SK-N-SH treated with all-trans-retinoic acid at 6 μM for 48 hours (cell line): Measurements from ENCODE around the gene SLC22A12.

ENCODE experiments used
- ATAC-seq: fragments of 200-7000 bp; cut with Tn5 transposase; 3 replicates; pipeline ENCODE4 v1.9.1; 2020; ENCODE audit warnings: mild to moderate bottlenecking, moderate library complexity
- ARNTL ChIP-seq: fragments of 450-650 bp; formaldehyde crosslinking; IDR thresholded peaks from 2 replicates; pipeline ENCODE4 v1.5.0; 2020; ENCODE audit warnings: low read depth, mild to moderate bottlenecking, moderate library complexity, borderline replicate concordance
- BACH2 ChIP-seq: fragments of 250-450 bp; sonication (Bioruptor Pico); IDR thresholded peaks from 2 replicates; pipeline ENCODE4 v1.9.0; 2021; ENCODE audit warnings: mild to moderate bottlenecking, borderline replicate concordance
- CSRNP3 ChIP-seq: fragments of 250-450 bp; sonication (Bioruptor Pico); IDR thresholded peaks from 2 replicates; pipeline ENCODE4 v1.5.1; 2021; ENCODE audit warnings: mild to moderate bottlenecking, moderate library complexity
- GLIS3 ChIP-seq: fragments of 250-450 bp; sonication (Bioruptor Pico); IDR thresholded peaks from 2 replicates; pipeline ENCODE4 v1.5.0; 2020; ENCODE audit warnings: mild to moderate bottlenecking, moderate library complexity
- ISL1 ChIP-seq: fragments of 250-450 bp; sonication (Bioruptor Pico); IDR thresholded peaks from 2 replicates; pipeline ENCODE4 v2.1.2; 2022; ENCODE audit warnings: mild to moderate bottlenecking, moderate library complexity
- OSR1 ChIP-seq: fragments of 250-450 bp; sonication (Bioruptor Pico); IDR thresholded peaks from 2 replicates; pipeline ENCODE4 v1.8.0; 2022; ENCODE audit warnings: moderate library complexity, mild to moderate bottlenecking, inconsistent platforms
- PATZ1 ChIP-seq: fragments of 250-450 bp; sonication (Bioruptor Pico); IDR thresholded peaks from 2 replicates; pipeline ENCODE4 v1.8.0; 2020; ENCODE audit warnings: mild to moderate bottlenecking, moderate library complexity, borderline replicate concordance
- POU6F1 ChIP-seq: fragments of 250-450 bp; sonication (Bioruptor Pico); IDR thresholded peaks from 2 replicates; pipeline ENCODE4 v1.8.0; 2021; ENCODE audit warnings: low read depth, mild to moderate bottlenecking, moderate library complexity, borderline replicate concordance
- PPARA ChIP-seq: fragments of 250-450 bp; sonication (Bioruptor Pico); IDR thresholded peaks from 2 replicates; pipeline ENCODE4 v1.5.0; 2020; ENCODE audit warnings: mild to moderate bottlenecking, borderline replicate concordance
- SNAI2 ChIP-seq: fragments of 250-450 bp; sonication (Bioruptor Pico); IDR thresholded peaks from 2 replicates; pipeline ENCODE4 v1.5.0; 2020; ENCODE audit warnings: mild to moderate bottlenecking, moderate library complexity
- TCF4 ChIP-seq: fragments of 250-450 bp; sonication (Bioruptor Pico); IDR thresholded peaks from 2 replicates; pipeline ENCODE4 v1.8.0; 2021; ENCODE audit warnings: mild to moderate bottlenecking, moderate library complexity, borderline replicate concordance
- TSHZ2 ChIP-seq: fragments of 250-450 bp; sonication (Bioruptor Pico); IDR thresholded peaks from 2 replicates; pipeline ENCODE4 v1.5.0; 2020; ENCODE audit warnings: mild to moderate bottlenecking, moderate library complexity
- ZC3H10 ChIP-seq: fragments of 250-450 bp; sonication (Bioruptor Pico); IDR thresholded peaks from 2 replicates; pipeline ENCODE4 v1.5.1; 2021; ENCODE audit warnings: mild to moderate bottlenecking, moderate library complexity
- ZFP3 ChIP-seq: fragments of 250-450 bp; sonication (Bioruptor Pico); IDR thresholded peaks from 2 replicates; pipeline ENCODE4 v1.5.0; 2020; ENCODE audit warnings: mild to moderate bottlenecking, moderate library complexity
- ZFP30 ChIP-seq: fragments of 450-650 bp; formaldehyde crosslinking; IDR thresholded peaks from 2 replicates; pipeline ENCODE4 v1.5.0; 2022; ENCODE audit warnings: mild to moderate bottlenecking, moderate library complexity
- ZNF565 ChIP-seq: fragments of 450-650 bp; formaldehyde crosslinking; conservative IDR thresholded peaks from 2 replicates; pipeline ENCODE4 v1.5.0; 2020; ENCODE audit warnings: low read depth, mild to moderate bottlenecking, moderate library complexity
- ZNF70 ChIP-seq: fragments of 450-650 bp; formaldehyde crosslinking; IDR thresholded peaks from 2 replicates; pipeline ENCODE4 v1.5.0; 2020; ENCODE audit warnings: mild to moderate bottlenecking, moderate library complexity
- ZNF8 ChIP-seq: fragments of 450-650 bp; formaldehyde crosslinking; IDR thresholded peaks from 2 replicates; pipeline ENCODE4 v1.5.0; 2020; ENCODE audit warnings: mild to moderate bottlenecking, moderate library complexity
- TF ChIP-seq, protein P1 (sequence below): fragments of 250-450 bp; sonication (Bioruptor Pico); IDR thresholded peaks from 2 replicates; pipeline ENCODE4 v1.5.1; 2020; ENCODE audit warnings: low read depth, mild to moderate bottlenecking, moderate library complexity

Gene SLC22A12

GRCh38 chr11:64582885-64583284 lies 8.1 kb upstream of the SLC22A12 start:
- ATAC-seq = no peak

DNA sequence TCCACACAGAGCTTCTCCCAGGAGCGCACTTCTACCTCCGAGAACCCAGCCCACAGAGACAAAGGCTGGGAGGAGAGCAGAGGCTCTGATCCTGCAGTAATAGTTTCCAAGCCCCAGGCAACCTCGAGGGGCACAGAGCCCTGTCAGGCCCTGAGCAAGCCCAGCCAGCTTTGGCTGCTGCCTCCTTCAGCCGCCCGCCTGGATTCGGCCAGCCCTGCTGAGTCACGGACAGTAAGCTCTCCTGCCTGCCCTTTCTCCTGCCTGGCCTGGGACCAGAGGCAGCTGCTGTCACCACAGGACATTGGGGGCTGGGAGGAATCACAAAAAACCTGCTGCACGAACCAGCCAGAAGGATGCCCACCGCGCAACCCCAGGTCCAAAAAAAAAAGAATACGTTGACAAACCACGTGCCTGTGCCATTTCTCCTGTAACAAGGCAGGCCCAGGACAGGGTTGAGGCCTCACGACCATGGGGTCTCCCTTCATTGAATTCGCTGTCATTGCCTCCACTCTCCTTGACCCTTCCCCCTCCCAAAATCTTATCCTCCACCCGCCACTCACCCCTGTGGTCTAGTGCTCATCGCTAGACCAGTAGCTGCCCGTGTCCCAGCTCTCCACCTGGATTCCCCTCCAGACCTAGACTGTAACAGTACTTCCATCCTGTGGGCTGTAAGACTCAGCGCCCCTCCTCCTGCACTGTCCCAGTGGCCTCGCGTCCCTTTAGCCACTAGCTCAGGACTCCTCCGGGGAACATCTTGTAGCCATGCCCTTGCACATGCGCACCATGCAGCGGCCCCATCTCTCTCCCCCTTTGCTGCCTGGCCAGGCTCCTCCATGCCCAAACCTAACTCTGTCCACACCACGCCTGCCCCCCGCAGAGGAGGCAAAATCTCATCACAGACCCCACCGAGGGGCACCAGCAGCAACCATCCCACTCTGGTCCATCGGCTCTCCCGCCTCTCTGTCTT lies 7.4 kb upstream of the SLC22A12 start:
- TF ChIP-seq ZFP3 (no peak), PATZ1 (no peak), TSHZ2 (CRISPR knock-in tag) (no peak), ISL1 (CRISPR knock-in tag) (no peak), POU6F1 (CRISPR knock-in tag) (no peak), ZNF565 (CRISPR knock-in tag) (no peak), ZNF70 (CRISPR knock-in tag) (no peak), ZC3H10 (no peak), PPARA (CRISPR knock-in tag) (no peak), SNAI2 (CRISPR knock-in tag) (no peak), OSR1 (CRISPR knock-in tag) (no peak), ZFP30 (CRISPR knock-in tag) (no peak), GLIS3 (CRISPR knock-in tag) (no peak), CSRNP3 (CRISPR knock-in tag) (no peak), BACH2 (CRISPR knock-in tag) (no peak), ARNTL (no peak)

More at GRCh38 chr11:64582885-64583284, 8.1 kb upstream of the SLC22A12 start:
- TF ChIP-seq ZNF70 (CRISPR knock-in tag) = no peak
- TF ChIP-seq ZFP3 = no peak
- TF ChIP-seq, all 23 proteins: peak for 0

GRCh38 chr11:64585150-64585549 lies 5.9 kb upstream of the SLC22A12 start:
- no peak for TF ChIP-seq ZNF8 (CRISPR knock-in tag)
- no peak for TF ChIP-seq ZFP3
- no peak for TF ChIP-seq ARNTL
- TF ChIP-seq ZFP30 (CRISPR knock-in tag) = no peak
- no peak for TF ChIP-seq BACH2 (CRISPR knock-in tag)
- no peak for TF ChIP-seq PPARA (CRISPR knock-in tag)
- TF ChIP-seq TCF4 (CRISPR knock-in tag) = no peak
- TF ChIP-seq PATZ1 = no peak
- TF ChIP-seq, protein P1, sequence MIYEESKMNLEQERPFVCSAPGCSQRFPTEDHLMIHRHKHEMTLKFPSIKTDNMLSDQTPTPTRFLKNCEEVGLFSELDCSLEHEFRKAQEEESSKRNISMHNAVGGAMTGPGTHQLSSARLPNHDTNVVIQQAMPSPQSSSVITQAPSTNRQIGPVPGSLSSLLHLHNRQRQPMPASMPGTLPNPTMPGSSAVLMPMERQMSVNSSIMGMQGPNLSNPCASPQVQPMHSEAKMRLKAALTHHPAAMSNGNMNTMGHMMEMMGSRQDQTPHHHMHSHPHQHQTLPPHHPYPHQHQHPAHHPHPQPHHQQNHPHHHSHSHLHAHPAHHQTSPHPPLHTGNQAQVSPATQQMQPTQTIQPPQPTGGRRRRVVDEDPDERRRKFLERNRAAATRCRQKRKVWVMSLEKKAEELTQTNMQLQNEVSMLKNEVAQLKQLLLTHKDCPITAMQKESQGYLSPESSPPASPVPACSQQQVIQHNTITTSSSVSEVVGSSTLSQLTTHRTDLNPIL (CRISPR knock-in tag) = no peak
- no peak for TF ChIP-seq ZNF565 (CRISPR knock-in tag)
- TF ChIP-seq ZNF70 (CRISPR knock-in tag) = no peak
- ATAC-seq = no peak

More for the DNA sequence above, 7.4 kb upstream of the SLC22A12 start:
- ATAC-seq = no peak
